D721Med (cell line): ENCODE results near the gene SSTR3.

Experiments
- DNase-seq: peaks from one replicate; pipeline ENCODE4 v3.0.0; 2011; ENCODE audit warnings: low spot score; ENCODE audit not compliant: insufficient read length
- FAIRE-seq: peaks from 2 replicates; lab custom pipeline; 2011; peaks lifted over from hg19 to GRCh38; lab: Jason Lieb, UNC
- TF ChIP-seq, protein P1 (sequence below): IDR thresholded peaks from 2 replicates; pipeline ENCODE4 v1.5.1; 2012; ENCODE audit warnings: mild to moderate bottlenecking, control low read depth; ENCODE audit not compliant: insufficient read depth; ENCODE audit errors: missing control alignments

Gene SSTR3

DNA sequence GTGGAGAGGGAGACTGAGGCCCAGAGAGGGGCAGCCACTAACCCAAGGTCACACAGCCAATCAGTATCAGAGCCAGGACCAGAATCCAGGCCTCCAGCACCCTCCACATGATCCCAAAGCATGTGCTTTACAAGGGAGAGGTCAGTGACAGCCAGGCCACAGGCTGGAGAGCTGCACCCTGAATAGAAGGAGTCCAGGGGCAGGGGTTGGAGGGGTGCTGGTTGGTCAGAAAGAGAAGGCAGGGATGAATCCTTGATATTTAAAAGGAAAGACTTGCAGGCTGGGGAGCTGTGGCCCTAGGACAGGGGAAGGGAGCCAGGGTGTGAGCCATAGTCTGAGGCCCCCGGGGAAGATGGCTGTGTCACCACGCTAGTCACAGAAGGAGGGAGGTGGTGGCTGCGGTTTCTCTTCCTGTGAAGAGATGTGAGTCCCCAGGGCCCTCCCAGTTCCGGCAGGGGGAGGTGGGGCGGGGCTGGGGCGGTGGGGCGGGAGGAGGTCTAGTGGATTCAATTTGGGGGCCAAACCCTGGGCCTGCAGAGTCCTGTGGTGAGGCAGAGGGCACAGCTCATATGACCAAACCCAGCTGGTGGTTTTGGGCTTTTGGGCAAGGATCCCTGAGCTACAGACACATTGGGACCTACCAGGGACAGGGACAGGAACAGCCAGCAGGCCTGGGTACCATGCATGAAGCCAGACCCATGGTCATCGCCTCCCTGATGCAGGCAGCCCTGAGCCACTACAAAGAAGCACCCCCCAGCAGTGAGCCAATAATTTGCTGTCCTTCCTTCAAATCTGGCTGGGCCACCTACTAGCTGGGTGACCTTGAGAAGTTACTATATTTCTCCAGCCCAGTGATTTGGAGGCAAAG is 17.8 kb upstream of the SSTR3 start:
- TF ChIP-seq, protein P1, sequence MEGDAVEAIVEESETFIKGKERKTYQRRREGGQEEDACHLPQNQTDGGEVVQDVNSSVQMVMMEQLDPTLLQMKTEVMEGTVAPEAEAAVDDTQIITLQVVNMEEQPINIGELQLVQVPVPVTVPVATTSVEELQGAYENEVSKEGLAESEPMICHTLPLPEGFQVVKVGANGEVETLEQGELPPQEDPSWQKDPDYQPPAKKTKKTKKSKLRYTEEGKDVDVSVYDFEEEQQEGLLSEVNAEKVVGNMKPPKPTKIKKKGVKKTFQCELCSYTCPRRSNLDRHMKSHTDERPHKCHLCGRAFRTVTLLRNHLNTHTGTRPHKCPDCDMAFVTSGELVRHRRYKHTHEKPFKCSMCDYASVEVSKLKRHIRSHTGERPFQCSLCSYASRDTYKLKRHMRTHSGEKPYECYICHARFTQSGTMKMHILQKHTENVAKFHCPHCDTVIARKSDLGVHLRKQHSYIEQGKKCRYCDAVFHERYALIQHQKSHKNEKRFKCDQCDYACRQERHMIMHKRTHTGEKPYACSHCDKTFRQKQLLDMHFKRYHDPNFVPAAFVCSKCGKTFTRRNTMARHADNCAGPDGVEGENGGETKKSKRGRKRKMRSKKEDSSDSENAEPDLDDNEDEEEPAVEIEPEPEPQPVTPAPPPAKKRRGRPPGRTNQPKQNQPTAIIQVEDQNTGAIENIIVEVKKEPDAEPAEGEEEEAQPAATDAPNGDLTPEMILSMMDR = no peak
- FAIRE-seq (no peak), DNase-seq (no peak)

DNA sequence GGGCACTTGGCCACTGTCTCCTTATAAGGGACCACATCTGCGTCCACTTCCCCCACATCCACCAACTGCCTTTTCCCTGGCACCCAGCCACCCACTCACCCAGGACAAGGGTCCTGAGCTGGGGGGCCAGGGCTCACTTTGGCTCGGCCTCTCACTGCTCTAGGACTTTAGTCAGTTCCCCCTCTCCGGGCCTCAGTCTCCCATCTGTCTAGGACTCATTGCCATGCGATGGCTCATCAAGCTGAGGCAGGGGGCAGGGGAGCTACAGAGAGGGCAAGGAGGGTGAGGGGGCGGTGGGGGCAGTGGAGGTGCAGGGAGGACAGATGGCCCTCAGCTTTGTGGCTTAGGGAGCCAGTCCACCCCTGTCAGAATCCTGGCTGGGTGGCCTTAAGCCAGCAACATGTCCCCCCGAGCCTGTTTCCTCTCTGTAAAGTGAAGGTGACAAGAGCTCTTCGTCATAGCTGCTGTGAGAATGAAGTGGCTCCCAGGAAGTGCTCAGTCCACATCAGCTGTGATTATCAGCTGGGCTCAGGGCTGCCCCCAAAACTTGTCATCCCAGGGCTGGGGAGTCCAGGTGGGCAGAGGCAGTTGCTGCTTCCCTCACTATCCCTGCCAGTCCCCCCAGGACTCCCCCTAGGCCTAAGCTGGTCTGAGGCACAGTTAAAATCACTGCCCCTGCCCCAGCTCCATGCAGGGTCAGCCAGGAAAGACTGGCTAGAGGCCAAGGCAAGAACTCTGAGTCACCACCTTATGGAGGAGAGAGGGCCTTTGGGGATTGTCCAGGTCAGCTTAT is 16.9 kb upstream of the SSTR3 start:
- FAIRE-seq (no peak), DNase-seq (no peak)
- TF ChIP-seq, protein P1 = no peak

DNA sequence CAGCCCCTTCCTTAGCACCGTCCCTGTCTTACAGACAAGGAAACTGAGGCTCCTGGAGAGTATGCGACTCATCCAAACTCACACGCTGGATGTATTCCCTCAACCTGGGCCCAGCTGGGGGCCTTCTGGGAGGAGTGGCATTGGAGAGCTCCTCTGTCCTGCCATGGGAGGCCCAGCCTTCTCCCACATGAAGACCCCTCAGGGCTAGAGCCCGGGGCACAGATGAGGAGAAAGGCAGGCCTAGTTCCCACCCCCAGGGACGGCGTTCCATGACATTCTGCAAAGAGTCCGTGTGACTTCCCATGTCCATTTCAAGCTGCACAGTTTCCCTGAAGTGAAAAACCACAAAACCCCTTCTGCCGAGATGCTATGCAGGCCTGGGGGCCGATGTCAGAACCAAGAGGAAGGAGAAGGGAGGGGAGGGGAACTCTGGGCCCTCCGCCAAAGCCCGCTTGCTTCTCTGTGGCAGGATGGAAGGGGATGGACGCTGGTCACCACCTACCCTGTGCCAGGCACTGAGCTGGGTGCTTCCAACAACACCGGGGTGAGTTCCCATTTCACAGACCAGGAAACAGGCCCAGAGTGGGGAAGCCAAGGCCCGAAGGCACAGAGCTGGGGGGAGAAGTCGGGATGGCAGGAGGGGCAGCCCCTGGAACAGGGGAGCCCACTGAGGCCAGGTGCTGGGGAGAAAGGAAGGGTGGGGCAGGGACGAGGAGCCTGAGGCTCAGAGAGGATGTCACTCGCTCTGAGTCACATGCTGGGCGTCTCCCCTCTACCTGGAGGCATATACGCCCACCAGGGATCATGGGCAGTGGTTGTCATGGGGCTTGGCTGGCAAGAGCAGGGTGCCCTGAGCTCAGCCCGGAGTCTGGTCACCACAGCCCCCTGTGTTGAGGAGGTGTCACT is 16.1 kb upstream of the SSTR3 start:
- FAIRE-seq (no peak), DNase-seq (no peak)
- TF ChIP-seq, protein P1 = no peak

DNA sequence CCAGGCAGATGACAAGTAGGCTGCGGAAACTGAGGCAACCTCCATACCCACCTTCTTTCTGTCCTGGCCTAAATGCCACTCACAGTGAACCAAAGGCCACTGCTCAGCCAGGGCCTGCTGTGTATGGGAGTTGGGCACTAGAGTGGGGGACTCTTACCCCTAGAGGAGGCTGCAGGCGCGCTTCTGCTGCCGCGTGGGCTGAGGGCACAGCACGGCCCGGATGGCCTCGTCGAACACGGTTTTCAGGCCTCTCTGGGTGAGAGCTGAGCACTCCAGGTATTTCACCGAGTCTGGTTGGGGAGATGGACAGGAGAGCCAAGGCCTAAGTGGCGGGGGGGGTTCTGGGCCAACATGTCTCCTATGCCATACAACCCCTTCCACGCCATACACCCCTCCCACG is 14.2 kb upstream of the SSTR3 start:
- DNase-seq = no peak
- FAIRE-seq = no peak
- TF ChIP-seq, protein P1 = no peak

DNA sequence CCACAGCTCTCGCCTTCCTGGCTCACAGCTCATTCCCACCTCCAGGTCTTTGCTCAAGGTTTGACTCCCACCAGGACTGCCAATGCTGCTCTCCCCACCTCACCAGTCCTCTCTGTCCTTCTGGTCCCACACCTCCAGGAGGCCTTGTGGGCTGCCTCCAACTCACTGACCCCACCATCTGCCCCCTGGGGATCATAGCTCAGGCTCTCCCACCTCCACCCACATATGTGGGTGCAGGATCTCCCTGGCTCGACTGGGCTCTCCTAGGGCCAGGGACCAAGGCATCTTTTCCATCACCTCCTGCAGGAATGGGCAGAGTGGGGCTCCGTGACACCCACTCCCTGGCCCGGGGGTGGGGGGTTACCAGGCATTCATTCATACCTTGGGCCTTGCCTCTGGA is 13.8 kb upstream of the SSTR3 start:
- FAIRE-seq (no peak), DNase-seq (no peak)
- TF ChIP-seq, protein P1 = no peak

DNA sequence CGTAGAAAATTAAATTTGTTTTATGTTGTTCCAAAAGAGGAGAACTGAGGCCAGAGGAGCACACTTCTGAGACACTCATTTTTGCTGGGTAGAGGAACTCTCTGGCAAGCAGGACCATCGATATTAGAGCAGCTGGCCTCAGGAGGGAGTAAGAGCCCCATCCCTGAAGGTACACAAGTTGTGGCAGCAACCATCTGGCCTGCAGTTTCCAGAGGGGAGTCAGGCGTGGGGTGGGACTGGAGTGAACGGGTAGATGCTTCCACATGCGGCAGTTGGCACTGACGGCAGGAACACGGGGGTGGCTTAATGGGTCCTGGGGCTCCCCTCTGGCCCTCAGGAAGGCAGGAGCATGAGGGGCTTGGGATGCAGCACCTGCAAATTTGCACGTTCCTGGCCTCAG is 13.2 kb upstream of the SSTR3 start:
- DNase-seq = no peak
- TF ChIP-seq, protein P1 = no peak
- FAIRE-seq = no peak
